GM23248 (cell line): Measurements from ENCODE around the gene GGT5. TPM values are rescaled to one million over a fixed set of nuclear protein-coding genes. Genes with fewer than 3 reads are reported as not detected.
A peak's percentile ranks its signal among the peaks of the same experiment; 100 is the strongest.
"Not testable (repeated sequence)": the region's sequence is repeated elsewhere in the genome, so short reads cannot be mapped to it uniquely, and the experiment has no call there.

Experiments
- DNase-seq: peaks from one replicate; pipeline ENCODE4 v3.0.0-alpha.2; 2015
- H2AFZ ChIP-seq: fragments of 200-600 bp; sonication (generic); 2 replicates; pipeline ENCODE4 v1.6.1; 2016; ENCODE audit warnings: antibody characterized with exemption
- H3F3A ChIP-seq: fragments of 200-600 bp; sonication (generic); 2 replicates; pipeline ENCODE4 v1.6.1; 2016; ENCODE audit warnings: mild to moderate bottlenecking, antibody characterized with exemption, mixed run types; ENCODE audit not compliant: insufficient read depth
- H3K27ac ChIP-seq: fragments of 200-600 bp; sonication (generic); 2 replicates; pipeline ENCODE4 v1.5.1; 2016; ENCODE audit warnings: mild to moderate bottlenecking
- H3K27me3 ChIP-seq: fragments of 200-600 bp; sonication (generic); replicated peaks from 2 replicates; pipeline ENCODE4 v1.6.1; 2016; ENCODE audit warnings: mild to moderate bottlenecking; ENCODE audit not compliant: insufficient read depth
- H3K36me3 ChIP-seq: fragments of 200-600 bp; sonication (generic); 2 replicates; pipeline ENCODE4 v1.6.1; 2016; ENCODE audit warnings: low read depth, mild to moderate bottlenecking
- H3K4me1 ChIP-seq: fragments of 200-600 bp; sonication (generic); 2 replicates; pipeline ENCODE4 v1.6.1; 2016; ENCODE audit warnings: mild to moderate bottlenecking; ENCODE audit not compliant: insufficient read depth
- H3K4me2 ChIP-seq: fragments of 200-600 bp; sonication (generic); one replicate; pipeline ENCODE4 v1.6.1; 2016; ENCODE audit warnings: mild to moderate bottlenecking; ENCODE audit not compliant: unreplicated experiment
- H3K4me3 ChIP-seq: fragments of 200-600 bp; sonication (generic); 2 replicates; pipeline ENCODE4 v1.5.1; 2016; ENCODE audit warnings: mild to moderate bottlenecking
- H3K79me2 ChIP-seq: fragments of 200-600 bp; sonication (generic); 2 replicates; pipeline ENCODE4 v1.6.1; 2016; ENCODE audit warnings: mild to moderate bottlenecking; ENCODE audit not compliant: insufficient read depth
- H3K9ac ChIP-seq: fragments of 200-600 bp; sonication (generic); 2 replicates; pipeline ENCODE4 v1.6.1; 2016; ENCODE audit warnings: mild to moderate bottlenecking
- H3K9me2 ChIP-seq: fragments of 200-600 bp; sonication (generic); 2 replicates; pipeline ENCODE4 v1.6.1; 2016; ENCODE audit warnings: mixed run types, mild to moderate bottlenecking, moderate library complexity; ENCODE audit not compliant: insufficient read depth
- H3K9me3 ChIP-seq: fragments of 200-600 bp; sonication (generic); one replicate; pipeline ENCODE4 v1.6.1; 2017; ENCODE audit warnings: low read depth
- H4K20me1 ChIP-seq: fragments of 200-600 bp; sonication (generic); 2 replicates; pipeline ENCODE4 v1.6.0; 2016; ENCODE audit not compliant: insufficient read depth
- EZH2 ChIP-seq: fragments of 200-600 bp; sonication (generic); IDR thresholded peaks from 2 replicates; pipeline ENCODE4 v1.6.1; 2018; ENCODE audit warnings: antibody characterized with exemption, mild to moderate bottlenecking; ENCODE audit not compliant: insufficient read depth, poor library complexity, severe bottlenecking
- EZH2phosphoT487 ChIP-seq: fragments of 200-600 bp; sonication (generic); IDR thresholded peaks from 2 replicates; pipeline ENCODE4 v1.6.1; 2018; ENCODE audit warnings: antibody characterized with exemption, moderate library complexity, mild to moderate bottlenecking, low read depth; ENCODE audit not compliant: insufficient read depth
- WGBS, 2 experiments: methylation state at CpG; one replicate each; pipeline ENCODE4 v1.1.6; 2015 to 2017; ENCODE audit warnings: low lambda C conversion rate in 2 of 2, low coverage in 1 of 2; ENCODE audit errors: missing lambda C conversion rate in 2 of 2; 5-methylcytosine and 5-hydroxymethylcytosine counted together
- in situ Hi-C: fragments of 300-500 bp; cut with MboI; formaldehyde crosslinking; loops from 2 replicates; pipeline ENCODE4 v1.15.0; 2020
- polyA plus RNA-seq: library from polyadenylated mRNA; unstranded; fragments of >200 nt; fragmentation: Nextera tagmentation; extraction: Ambion mirVana; gene quantifications from 2 replicates; pipeline ENCODE4 v1.2.1, GENCODE V29; 2016
- total RNA-seq: library from RNA; depleted of rRNA; stranded (reverse); fragments of >200 nt; shearing (Covaris generic); gene quantifications from 2 replicates; pipeline ENCODE4 v1.2.3, GENCODE V29; 2014; rRNA removed

The GGT5 gene
- 0.38 and 1.3 TPM in 2 replicates for total RNA-seq
- polyA plus RNA-seq: 5.0 and 5.1 TPM in 2 replicates

DNA sequence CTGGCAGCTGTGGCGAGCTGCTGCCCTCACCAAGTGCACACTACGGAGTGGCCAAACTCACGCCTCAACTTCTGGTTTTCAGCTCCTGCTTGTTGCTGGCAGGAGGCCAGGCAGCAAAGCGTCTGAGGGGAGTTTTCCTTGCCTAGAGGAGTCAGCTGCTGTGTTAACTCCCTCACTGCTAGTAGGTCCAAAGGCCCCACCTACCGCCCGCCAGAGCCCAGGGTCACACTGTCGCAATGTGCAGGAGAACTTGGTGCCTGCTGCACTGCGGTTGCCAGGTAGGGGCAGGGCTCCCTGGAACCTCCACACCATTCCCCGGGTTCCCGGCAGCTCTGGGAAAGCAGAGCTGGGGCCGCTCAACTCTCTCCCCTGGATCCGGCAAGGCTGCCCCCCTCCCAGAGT lies at the start of gene GGT5:
TSS of gene GGT5 (minus strand) at position 53 of the 402 bp plus-strand sequence. CDS start 357 bp downstream, outside the sequence.
- not testable (repeated sequence) for H4K20me1 ChIP-seq, H3K36me3 ChIP-seq, H2AFZ ChIP-seq, H3K9me3 ChIP-seq, H3K4me3 ChIP-seq, H3K79me2 ChIP-seq, H3K9me2 ChIP-seq, H3F3A ChIP-seq, H3K27me3 ChIP-seq
- Histone ChIP-seq H3K9ac (peak within 1 kb of the TSS; percentile 70), H3K4me2 (peak within 1 kb of the TSS; percentile 11), H3K27ac (peak within 1 kb of the TSS; percentile 58), H3K4me1 (peaks cover 21% of the 10 kb centered on the region)
- DNase-seq: peak; percentile 27
- WGBS, 2 experiments: 9 to 16% methylated on average over 9 to 11 of the region's 12 CpGs
- in situ Hi-C loops: loop anchor here (10.0 kb wide), 1 partner anchor 50 kb away; no protein-coding TSS in a partner anchor

DNA sequence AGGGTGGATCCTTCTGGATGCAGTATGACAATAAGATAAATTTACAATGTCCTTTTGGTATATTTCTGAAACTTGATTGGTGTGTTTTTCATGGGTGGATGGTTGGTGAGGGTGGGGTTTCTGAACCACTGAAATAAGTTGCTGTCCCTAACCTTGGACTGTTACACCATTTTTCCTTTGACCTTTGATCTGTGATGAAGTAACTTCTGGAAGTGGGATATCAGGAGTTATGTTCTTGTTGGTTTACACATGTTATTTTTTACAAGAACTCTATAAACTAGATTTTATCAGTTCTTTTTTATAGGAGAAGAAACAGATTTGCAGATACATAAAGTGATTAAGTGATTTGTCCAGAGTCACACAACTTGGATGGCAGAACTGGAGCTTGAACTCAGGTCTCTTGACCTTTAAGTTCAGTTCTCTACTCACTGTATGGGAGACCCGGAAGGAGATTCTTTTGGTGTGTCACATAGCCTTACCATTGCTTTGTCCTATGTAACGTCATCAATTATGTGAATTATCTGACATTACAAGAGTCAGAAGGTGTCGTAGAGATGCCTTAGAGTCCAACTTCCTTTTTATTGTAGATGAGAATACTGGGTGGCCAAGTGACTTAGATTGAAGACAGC lies 47.4 kb upstream of the GGT5 start:
- H3K79me2 ChIP-seq: peaks cover 75% of the 10 kb centered on the region
- WGBS, 2 experiments: 98 to 100% methylated on average over 2 to 3 of the region's 3 CpGs
- DNase-seq, H3K36me3 ChIP-seq, H3K9ac ChIP-seq, H3K9me2 ChIP-seq, H2AFZ ChIP-seq, H3K4me3 ChIP-seq, H3K27ac ChIP-seq, H4K20me1 ChIP-seq, in situ Hi-C loops, H3K4me2 ChIP-seq, H3K9me3 ChIP-seq, H3K27me3 ChIP-seq: not testable (repeated sequence)
- H3K4me1 ChIP-seq: peaks cover 42% of the 10 kb centered on the region
- peaks cover 46% of the 10 kb centered on the region for H3F3A ChIP-seq

DNA sequence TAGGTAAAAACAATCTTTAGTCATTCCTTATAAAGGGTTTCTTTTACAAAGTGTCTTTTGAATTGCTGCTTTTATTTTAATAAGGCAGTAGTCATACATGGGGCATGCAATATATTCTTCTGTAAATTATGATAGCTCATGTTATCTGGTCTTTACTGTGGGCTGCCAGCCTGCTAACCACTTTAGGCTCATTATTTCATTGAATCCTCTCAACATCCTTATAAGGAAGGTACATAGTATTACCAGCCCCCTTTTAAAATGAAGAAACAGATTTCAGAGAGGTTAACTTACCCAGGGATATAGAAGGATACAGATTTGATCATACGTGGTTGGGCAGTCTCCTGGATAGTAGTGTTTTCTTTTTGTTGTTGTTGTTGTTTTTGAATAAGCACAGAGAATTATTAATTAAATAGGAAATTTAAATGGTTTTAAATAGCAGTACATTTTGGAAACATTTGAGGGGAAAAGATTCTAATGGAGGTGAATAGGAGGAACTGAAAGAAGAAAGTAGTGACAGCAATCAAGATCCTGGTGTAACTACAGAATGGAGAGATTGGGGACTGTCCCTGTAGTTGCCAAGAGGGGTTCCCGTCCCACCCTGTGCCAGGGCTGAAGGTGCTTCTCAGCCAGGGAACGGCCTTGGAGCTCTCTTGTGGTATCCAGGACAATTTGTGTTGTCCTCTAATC lies 46.8 kb upstream of the GGT5 start:
- peaks cover 46% of the 10 kb centered on the region for H3F3A ChIP-seq
- H3K9me2 ChIP-seq: no peaks in the 10 kb centered on the region
- no peaks in the 10 kb centered on the region for H3K9me3 ChIP-seq
- no peaks in the 10 kb centered on the region for H3K27me3 ChIP-seq
- peaks cover 77% of the 10 kb centered on the region for H3K79me2 ChIP-seq
- no peaks in the 10 kb centered on the region for H3K36me3 ChIP-seq
- DNase-seq: no peak
- peak overlapping the region; percentile 69; the same call in 1 of the 2 replicates for H3K27ac ChIP-seq
- no peak overlapping the region for H3K9ac ChIP-seq
- H3K4me1 ChIP-seq: peaks cover 42% of the 10 kb centered on the region
- 94 to 98% methylated on average over 3 of the region's 3 CpGs for WGBS, 2 experiments
- H2AFZ ChIP-seq: no peak overlapping the region
- in situ Hi-C loops: no loop called here
- H3K4me3 ChIP-seq: no peak overlapping the region
- peak overlapping the region; percentile 31 for H3K4me2 ChIP-seq
- H4K20me1 ChIP-seq: no peaks in the 10 kb centered on the region
- TF ChIP-seq EZH2 (no peak), EZH2phosphoT487 (no peak)

DNA sequence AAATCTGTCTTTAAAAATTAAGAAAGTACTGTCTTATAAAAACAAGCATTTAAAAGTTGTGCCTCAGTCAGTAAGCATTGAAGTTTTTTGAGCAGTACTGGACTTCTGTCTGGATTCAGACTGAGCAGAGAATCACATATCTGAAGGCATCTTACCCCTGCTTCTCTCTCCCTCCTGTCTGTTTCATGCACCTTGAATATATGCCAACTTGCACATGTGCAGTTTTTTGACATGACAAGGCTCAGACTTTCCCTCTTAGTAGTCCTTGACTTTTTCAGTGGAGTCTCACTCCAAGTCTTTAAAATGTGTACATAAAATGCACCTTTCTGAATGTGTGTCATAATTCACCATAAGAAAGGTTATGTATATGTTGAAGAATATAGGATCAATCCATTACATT lies 45.6 kb upstream of the GGT5 start:
- Histone ChIP-seq H3F3A (peaks cover 46% of the 10 kb centered on the region), H3K4me2 (peak overlapping the region; percentile 71), H4K20me1 (no peaks in the 10 kb centered on the region), H3K9ac (peak overlapping the region; percentile 38; the same call in 1 of the 2 replicates), H3K27ac (peak overlapping the region; percentile 69), H3K4me3 (peak overlapping the region; percentile 55), H3K9me2 (no peaks in the 10 kb centered on the region), H2AFZ (no peak overlapping the region), H3K79me2 (peaks cover 77% of the 10 kb centered on the region), H3K27me3 (no peaks in the 10 kb centered on the region), H3K36me3 (no peaks in the 10 kb centered on the region), H3K9me3 (no peaks in the 10 kb centered on the region), H3K4me1 (peaks cover 42% of the 10 kb centered on the region)
- no peak for TF ChIP-seq EZH2
- in situ Hi-C loops: no loop called here
- DNase-seq: peak; percentile 67
